ENCODE measurements around the gene MMP25. TPM values are rescaled to one million over a fixed set of nuclear protein-coding genes. Genes with fewer than 3 reads are reported as not detected.
A peak's percentile ranks its signal among the peaks of the same experiment; 100 is the strongest.

Gene MMP25
- total RNA-seq, 4 donors from 2014 or later, result 0.51 to 0.87 (median 0.83) TPM; not detected in 1

DNA sequence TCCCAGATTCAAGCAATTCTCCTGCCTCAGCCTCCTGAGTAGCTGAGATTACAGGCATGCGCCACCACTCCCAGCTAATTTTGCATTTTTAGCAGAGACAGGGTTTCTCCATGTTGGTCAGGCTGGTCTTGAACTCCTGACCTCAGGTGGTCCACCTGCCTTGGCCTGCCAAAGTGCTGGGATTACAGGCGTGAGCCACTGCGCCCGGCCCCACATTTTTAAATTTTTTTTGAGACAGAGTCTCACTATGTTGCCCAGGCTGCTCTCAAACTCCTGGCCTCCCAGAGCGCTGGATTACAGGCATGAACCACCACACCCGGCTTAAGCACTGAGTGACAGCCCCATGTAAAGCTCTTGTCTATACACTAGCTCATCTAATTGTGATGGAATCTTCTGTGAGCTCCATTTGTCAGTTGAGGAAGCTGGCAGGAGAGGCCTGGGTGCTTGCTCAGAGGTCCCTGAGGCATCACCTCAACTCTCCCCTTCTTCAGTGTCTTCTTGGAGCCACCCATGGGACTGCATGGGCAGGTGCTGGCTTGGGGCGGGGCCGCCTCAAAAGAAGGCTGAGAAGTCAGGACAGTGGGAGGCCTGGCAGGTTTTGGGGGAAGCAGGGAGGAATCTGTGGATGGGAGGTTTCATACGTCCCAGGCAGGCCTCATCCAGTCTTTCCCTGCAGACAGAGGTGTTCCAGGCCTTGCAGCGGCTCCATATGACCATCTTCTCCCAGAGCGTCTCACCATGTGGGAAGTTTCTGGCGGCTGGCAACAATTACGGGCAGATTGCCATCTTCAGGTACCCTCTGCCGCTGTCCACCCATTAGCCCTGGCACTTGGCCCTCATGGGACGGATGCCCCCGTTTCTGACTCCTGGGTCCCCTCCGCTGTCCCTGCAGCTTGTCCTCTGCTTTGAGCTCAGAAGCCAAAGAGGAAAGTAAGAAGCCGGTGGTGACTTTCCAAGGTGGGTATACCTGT is 21.0 kb upstream of the MMP25 start:
- Histone ChIP-seq H3K36me3 (peaks cover 19% of the 10 kb centered on the region), H3K27me3 (peaks cover 15% of the 10 kb centered on the region), H3K9me3 (no peaks in the 10 kb centered on the region), H3K4me3 (no peak overlapping the region), H3K27ac (no peak overlapping the region), H3K4me1 (peaks cover 72% of the 10 kb centered on the region)
- 87% methylated on average over 13 of the region's 18 CpGs for WGBS
- no peak for DNase-seq (ENCODE audit: low spot score in 2 of 2)
- TF ChIP-seq POLR2A (IDR thresholded peaks at IDR 0.05), result no peak
- TF ChIP-seq EP300 (IDR thresholded peaks at IDR 0.05), result no peak

DNA sequence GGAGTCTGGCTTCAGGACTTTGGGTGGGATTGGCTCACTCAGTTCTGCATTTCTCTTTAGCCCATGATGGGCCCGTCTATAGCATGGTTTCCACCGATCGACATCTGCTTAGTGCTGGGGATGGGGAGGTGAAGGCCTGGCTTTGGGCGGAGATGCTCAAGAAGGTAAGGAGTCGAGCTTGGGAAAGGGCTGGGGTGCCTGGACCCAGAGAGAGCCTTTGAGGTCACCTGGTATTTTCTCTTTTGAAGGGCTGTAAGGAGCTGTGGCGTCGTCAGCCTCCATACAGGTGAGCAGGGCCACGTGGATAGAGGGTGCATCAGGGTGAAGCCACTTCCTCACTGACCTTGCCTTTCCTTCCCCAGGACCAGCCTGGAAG is 20.4 kb upstream of the MMP25 start:
- Histone ChIP-seq H3K9me3 (no peaks in the 10 kb centered on the region), H3K4me1 (peaks cover 65% of the 10 kb centered on the region), H3K27me3 (peaks cover 17% of the 10 kb centered on the region), H3K27ac (no peak overlapping the region), H3K36me3 (peaks cover 19% of the 10 kb centered on the region), H3K4me3 (no peak overlapping the region)
- DNase-seq (ENCODE audit: low spot score in 2 of 2), result no peak
- WGBS, result 90% methylated on average over 8 of the region's 8 CpGs
- TF ChIP-seq POLR2A (IDR thresholded peaks at IDR 0.05), result no peak
- no peak for TF ChIP-seq POLR2AphosphoS5 (IDR thresholded peaks at IDR 0.05)
- TF ChIP-seq EP300 (IDR thresholded peaks at IDR 0.05), result no peak
- TF ChIP-seq, protein P1, sequence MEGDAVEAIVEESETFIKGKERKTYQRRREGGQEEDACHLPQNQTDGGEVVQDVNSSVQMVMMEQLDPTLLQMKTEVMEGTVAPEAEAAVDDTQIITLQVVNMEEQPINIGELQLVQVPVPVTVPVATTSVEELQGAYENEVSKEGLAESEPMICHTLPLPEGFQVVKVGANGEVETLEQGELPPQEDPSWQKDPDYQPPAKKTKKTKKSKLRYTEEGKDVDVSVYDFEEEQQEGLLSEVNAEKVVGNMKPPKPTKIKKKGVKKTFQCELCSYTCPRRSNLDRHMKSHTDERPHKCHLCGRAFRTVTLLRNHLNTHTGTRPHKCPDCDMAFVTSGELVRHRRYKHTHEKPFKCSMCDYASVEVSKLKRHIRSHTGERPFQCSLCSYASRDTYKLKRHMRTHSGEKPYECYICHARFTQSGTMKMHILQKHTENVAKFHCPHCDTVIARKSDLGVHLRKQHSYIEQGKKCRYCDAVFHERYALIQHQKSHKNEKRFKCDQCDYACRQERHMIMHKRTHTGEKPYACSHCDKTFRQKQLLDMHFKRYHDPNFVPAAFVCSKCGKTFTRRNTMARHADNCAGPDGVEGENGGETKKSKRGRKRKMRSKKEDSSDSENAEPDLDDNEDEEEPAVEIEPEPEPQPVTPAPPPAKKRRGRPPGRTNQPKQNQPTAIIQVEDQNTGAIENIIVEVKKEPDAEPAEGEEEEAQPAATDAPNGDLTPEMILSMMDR (IDR thresholded peaks at IDR 0.05), result no peak

DNA sequence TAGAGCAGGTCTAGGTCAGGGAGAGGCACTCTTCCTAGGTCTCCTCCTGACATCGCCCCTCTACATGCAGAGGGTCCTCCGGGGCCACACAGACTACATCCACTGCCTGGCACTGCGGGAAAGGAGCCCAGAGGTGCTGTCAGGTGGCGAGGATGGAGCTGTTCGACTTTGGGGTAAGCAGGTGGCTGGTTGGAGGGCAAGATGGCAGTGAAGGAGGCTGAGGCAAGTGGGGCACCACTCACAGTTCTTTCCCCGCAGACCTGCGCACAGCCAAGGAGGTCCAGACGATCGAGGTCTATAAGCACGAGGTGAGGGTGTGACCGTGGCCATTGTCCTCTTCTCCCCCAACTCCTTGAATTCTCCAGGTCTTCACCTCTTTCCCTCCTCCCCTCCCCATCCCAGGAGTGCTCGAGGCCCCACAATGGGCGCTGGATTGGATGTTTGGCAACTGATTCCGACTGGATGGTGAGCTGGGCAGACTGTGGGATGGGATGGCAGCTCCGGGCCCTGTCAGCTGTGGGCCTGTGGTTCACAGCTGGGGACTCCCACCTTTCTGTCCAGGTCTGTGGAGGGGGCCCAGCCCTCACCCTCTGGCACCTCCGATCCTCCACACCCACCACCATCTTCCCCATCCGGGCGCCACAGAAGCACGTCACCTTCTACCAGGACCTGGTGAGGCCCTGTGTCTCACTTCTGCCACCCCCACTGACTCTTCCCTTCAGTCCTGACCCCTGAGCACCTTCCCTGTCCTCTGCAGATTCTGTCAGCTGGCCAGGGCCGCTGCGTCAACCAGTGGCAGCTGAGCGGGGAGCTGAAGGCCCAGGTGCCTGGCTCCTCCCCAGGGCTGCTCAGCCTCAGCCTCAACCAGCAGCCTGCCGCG is 19.5 kb upstream of the MMP25 start:
- Histone ChIP-seq H3K4me1 (peaks cover 63% of the 10 kb centered on the region), H3K27me3 (peaks cover 21% of the 10 kb centered on the region), H3K36me3 (peaks cover 19% of the 10 kb centered on the region), H3K9me3 (no peaks in the 10 kb centered on the region), H3K27ac (no peak overlapping the region), H3K4me3 (no peak overlapping the region)
- TF ChIP-seq POLR2A (IDR thresholded peaks at IDR 0.05), result no peak
- TF ChIP-seq EP300 (IDR thresholded peaks at IDR 0.05), result no peak
- TF ChIP-seq, protein P1 (IDR thresholded peaks at IDR 0.05), result no peak
- no peak for TF ChIP-seq POLR2AphosphoS5 (IDR thresholded peaks at IDR 0.05)
- DNase-seq (ENCODE audit: low spot score in 2 of 2), result no peak
- 94% methylated on average over 21 of the region's 24 CpGs for WGBS

DNA sequence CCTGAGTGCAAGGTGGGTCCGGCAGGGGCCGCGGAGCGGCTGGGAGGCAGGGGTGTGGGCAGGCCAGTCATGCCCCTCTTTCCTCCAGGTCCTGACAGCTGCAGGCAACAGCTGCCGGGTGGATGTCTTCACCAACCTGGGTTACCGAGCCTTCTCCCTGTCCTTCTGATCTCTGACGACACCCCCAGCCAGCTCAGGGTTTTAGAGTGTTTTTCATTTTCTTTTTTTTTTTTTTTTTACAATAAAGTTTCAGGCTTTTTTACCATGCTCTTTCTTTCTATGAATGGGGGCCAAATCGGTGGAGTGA is 18.9 kb upstream of the MMP25 start:
- DNase-seq (ENCODE audit: low spot score in 2 of 2), result no peak
- peaks cover 21% of the 10 kb centered on the region for H3K27me3 ChIP-seq
- no peak overlapping the region for H3K4me3 ChIP-seq
- H3K27ac ChIP-seq, result no peak overlapping the region
- TF ChIP-seq, protein P1 (IDR thresholded peaks at IDR 0.05), result no peak
- TF ChIP-seq POLR2A (IDR thresholded peaks at IDR 0.05), result no peak
- no peak for TF ChIP-seq POLR2AphosphoS5 (IDR thresholded peaks at IDR 0.05)
- TF ChIP-seq EP300 (IDR thresholded peaks at IDR 0.05), result no peak
- peaks cover 61% of the 10 kb centered on the region for H3K4me1 ChIP-seq
- no peaks in the 10 kb centered on the region for H3K9me3 ChIP-seq
- peaks cover 19% of the 10 kb centered on the region for H3K36me3 ChIP-seq
- WGBS, result 86% methylated on average over 8 of the region's 8 CpGs

DNA sequence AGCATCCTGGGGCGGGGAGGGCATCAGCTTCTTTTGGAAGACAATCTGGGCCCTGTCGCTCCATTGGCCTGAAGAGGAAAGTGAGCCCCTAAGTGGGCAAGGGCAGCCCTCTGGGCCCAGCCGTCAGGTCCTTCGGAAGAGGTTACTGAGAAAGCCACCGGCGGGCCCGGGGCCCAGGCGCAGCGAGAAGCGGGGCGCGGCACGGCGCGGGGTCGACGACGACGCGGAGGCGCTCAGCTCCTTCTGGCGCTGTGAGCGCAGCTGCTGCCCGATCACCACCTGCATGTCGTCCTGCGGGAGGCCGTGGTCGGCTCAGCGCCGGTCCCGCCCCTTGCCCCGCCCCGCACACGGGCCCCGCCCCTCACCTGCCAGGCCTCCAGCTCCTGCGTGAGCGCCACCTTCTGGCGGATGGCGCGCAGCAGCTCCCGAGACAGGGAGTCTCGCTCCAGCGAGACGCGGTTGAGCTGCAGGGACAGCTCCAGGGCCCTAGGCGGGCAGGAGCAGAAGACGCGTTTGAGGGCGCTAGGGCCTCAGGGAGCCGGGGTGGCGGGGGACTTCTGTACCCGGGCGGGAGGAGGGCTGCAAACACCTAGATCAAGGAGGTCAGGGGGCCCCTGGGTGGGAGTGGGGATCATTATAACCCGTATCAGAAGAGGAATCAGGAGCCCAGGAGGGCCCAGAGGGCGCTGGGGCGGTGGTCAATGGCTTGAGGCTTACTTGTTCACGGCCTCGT is 18.2 kb upstream of the MMP25 start:
- peak overlapping the region; percentile 13 for H3K4me3 ChIP-seq
- TF ChIP-seq, protein P1 (IDR thresholded peaks at IDR 0.05), result peak; percentile 15 to 97
- TF ChIP-seq POLR2AphosphoS5 (IDR thresholded peaks at IDR 0.05), result no peak
- H3K9me3 ChIP-seq, result no peaks in the 10 kb centered on the region
- DNase-seq (ENCODE audit: low spot score in 2 of 2), result peak in 1 of 2 donors; percentile 79
- peaks cover 19% of the 10 kb centered on the region for H3K36me3 ChIP-seq
- H3K27me3 ChIP-seq, result peaks cover 24% of the 10 kb centered on the region
- peaks cover 55% of the 10 kb centered on the region for H3K4me1 ChIP-seq
- no peak overlapping the region for H3K27ac ChIP-seq
- 17% methylated on average over 4 of the region's 58 CpGs for WGBS
